Measurements from ENCODE around the gene MGLL. TPM values are rescaled to one million over a fixed set of nuclear protein-coding genes. Genes with fewer than 3 reads are reported as not detected.

The MGLL gene
- total RNA-seq, 1 donor from 2014 or later: 12.5 TPM

DNA sequence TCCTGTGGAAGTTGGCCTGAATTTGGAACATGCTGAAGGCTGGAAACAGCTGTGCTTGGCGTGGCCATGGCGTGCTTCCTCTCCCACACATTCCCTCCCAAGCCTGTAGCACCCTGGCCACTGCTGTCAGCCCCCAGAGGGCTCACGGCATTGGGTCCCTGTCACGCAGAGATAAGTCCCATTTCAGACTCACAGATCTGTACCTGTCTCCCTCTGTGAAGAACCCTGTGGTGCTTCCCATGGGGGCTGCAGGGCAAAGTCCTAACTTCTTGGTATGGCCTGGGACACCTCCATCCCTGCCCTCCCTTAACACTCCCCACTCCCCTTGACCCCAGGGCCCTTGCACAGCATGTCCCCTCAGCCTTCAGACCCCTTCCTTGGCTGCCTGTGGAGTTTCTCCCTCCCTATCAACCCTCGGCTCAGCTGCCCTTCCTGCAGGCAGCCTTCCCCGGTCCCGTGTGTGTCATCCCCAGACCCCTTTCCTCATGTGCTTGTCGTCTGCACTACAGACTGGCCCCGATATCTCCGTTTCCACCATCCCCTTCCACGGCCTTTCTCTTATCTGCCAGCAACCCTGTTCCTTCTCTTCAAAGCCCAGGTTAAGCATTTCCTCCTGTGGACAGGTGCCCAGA, 120.9 kb downstream of the MGLL start:
- Histone ChIP-seq H3K36me3 (ENCODE audit: control insufficient read depth in 3 of 3, insufficient read depth in 3 of 3, low read length in 3 of 3) (peaks cover 0 to 3% (median 3%) of the 10 kb centered on the region in 3 donors), H3K4me1 (ENCODE audit: control insufficient read depth in 3 of 3, insufficient read depth in 3 of 3, low read length in 3 of 3) (peaks cover 62 to 72% (median 71%) of the 10 kb centered on the region in 3 donors), H3K27ac (ENCODE audit: low read depth, low read length) (peak overlapping the region; percentile 95), H3K9me3 (ENCODE audit: control insufficient read depth in 3 of 3, low read length in 3 of 3) (no peaks in the 10 kb centered on the region), H3K27me3 (ENCODE audit: control insufficient read depth in 3 of 3, insufficient read depth in 3 of 3, low read length in 3 of 3) (no peaks in the 10 kb centered on the region), H3K4me3 (ENCODE audit: low read length in 3 of 3) (peak overlapping the region in 1 of 3 donors; percentile 29), H3K9ac (ENCODE audit: low read depth in 1 of 3, low read length in 3 of 3) (peak overlapping the region; percentile 6 to 64 (median 52))

DNA sequence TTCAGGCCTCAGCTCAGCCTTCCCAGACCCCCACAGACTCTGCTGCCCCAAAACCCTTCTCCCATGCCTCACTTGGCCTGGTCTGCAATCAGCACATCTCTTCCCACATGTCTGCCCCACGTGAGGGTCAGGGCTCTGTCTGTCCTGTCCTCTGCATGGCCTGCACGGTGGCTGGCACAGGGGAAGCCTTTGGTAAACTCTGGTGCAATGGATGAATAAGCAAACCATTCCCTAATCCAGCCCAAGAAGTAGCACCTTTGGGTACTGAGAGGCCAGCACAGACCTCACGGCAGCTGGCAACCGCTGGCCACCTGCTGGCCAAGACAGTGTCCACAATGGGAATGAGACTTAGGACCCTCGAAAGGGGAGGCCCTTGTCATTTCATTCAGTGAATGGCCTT, 121.9 kb downstream of the MGLL start:
- Histone ChIP-seq H3K4me1 (ENCODE audit: control insufficient read depth in 3 of 3, insufficient read depth in 3 of 3, low read length in 3 of 3) (peaks cover 62 to 70% (median 66%) of the 10 kb centered on the region in 3 donors), H3K9ac (ENCODE audit: low read depth in 1 of 3, low read length in 3 of 3) (peak overlapping the region in 1 of 3 donors; percentile 69), H3K27me3 (ENCODE audit: control insufficient read depth in 3 of 3, insufficient read depth in 3 of 3, low read length in 3 of 3) (no peaks in the 10 kb centered on the region), H3K4me3 (ENCODE audit: low read length in 3 of 3) (no peak overlapping the region), H3K9me3 (ENCODE audit: control insufficient read depth in 3 of 3, low read length in 3 of 3) (no peaks in the 10 kb centered on the region), H3K36me3 (ENCODE audit: control insufficient read depth in 3 of 3, insufficient read depth in 3 of 3, low read length in 3 of 3) (peaks cover 0 to 3% (median 0%) of the 10 kb centered on the region in 3 donors), H3K27ac (ENCODE audit: low read depth, low read length) (peak overlapping the region; percentile 95)

DNA sequence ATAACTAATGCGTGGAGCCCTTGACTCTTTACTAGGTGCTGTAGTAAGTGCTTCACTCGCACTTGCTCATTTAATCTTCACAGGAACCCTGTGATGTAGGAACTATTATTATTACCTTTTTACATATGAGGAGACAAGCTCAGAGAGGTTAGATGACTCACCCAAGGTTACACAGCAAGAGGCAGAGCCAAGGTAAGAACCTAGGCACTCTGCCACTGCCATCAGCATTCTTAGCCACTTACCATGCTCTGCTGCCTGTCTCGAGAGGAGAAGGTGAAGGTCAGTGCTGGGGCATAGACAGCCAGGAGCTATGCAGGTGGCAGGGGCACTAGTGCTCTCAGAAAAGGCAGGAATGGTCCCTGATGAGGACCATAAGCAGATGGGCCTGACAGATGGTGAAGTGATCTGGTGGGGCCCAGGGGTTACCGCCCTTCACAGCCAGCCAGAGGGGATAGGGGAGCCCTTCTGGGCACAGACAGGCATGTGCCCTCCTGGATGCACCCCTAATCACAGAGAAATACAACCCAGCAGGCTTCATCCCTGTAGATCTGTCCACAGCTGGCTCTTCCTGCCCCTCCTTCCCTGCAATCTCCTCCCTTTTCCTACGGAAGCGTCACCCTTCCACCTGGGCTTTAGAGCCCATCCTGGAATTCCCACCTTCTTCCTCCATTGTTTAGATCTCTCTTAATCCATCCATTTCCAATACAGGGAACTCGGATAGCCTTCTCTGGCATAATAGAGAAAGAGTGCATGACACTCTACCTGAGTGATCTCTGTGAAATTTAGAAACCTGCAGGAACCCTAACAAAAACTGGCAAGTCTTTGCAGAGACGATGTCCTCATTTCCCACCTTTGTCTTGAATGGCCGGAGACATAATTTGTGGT, 122.7 kb downstream of the MGLL start:
- Histone ChIP-seq H3K27me3 (ENCODE audit: control insufficient read depth in 3 of 3, insufficient read depth in 3 of 3, low read length in 3 of 3) (no peaks in the 10 kb centered on the region), H3K36me3 (ENCODE audit: control insufficient read depth in 3 of 3, insufficient read depth in 3 of 3, low read length in 3 of 3) (peaks cover 0 to 5% (median 3%) of the 10 kb centered on the region in 3 donors), H3K9me3 (ENCODE audit: control insufficient read depth in 3 of 3, low read length in 3 of 3) (no peaks in the 10 kb centered on the region), H3K4me3 (ENCODE audit: low read length in 3 of 3) (no peak overlapping the region), H3K27ac (ENCODE audit: low read depth, low read length) (peak overlapping the region; percentile 95), H3K9ac (ENCODE audit: low read depth in 1 of 3, low read length in 3 of 3) (peak overlapping the region in 2 of 3 donors; percentile 12 to 91), H3K4me1 (ENCODE audit: control insufficient read depth in 3 of 3, insufficient read depth in 3 of 3, low read length in 3 of 3) (peaks cover 66 to 74% (median 72%) of the 10 kb centered on the region in 3 donors)

DNA sequence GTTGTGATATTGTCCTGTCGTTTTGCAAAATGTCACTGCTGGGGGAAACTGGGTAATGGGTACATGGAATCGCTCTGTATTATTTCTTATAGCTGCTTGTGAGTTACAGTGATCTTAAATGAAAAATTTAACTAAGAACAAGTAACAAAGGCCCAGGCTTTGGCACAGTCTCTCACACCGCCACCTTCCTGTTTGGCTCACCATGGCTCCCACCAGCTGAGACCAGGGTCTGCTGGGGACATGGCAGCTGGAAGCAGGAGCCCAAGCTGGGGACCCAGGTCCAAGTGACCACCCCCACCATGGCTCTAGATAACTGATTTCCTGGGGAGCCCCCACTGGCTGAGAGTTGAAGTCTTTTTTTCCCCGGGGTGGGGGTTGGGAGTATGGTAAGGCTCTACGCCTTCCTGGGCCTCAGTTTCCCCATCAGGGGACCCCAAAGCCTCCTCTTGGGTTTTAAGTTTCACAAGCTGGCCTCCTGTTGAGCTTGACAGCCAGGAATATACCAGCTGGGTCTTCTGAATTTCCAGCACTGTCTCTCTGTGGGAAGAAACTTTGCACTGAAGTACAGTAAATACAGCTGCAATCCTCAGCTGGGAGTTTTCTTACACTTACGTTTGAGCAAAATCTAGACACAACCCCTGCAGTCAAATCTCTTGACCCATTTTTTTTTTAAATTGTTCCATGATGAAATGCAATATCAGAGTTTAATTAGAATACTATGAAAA, 123.5 kb downstream of the MGLL start:
- no peaks in the 10 kb centered on the region for H3K27me3 ChIP-seq (ENCODE audit: control insufficient read depth in 3 of 3, insufficient read depth in 3 of 3, low read length in 3 of 3)
- peak overlapping the region in 2 of 3 donors; percentile 69 to 91 for H3K9ac ChIP-seq (ENCODE audit: low read depth in 1 of 3, low read length in 3 of 3)
- H3K36me3 ChIP-seq (ENCODE audit: control insufficient read depth in 3 of 3, insufficient read depth in 3 of 3, low read length in 3 of 3): peaks cover 0 to 9% (median 3%) of the 10 kb centered on the region in 3 donors
- no peaks in the 10 kb centered on the region for H3K9me3 ChIP-seq (ENCODE audit: control insufficient read depth in 3 of 3, low read length in 3 of 3)
- H3K4me3 ChIP-seq (ENCODE audit: low read length in 3 of 3): no peak overlapping the region
- peaks cover 66 to 80% (median 75%) of the 10 kb centered on the region in 3 donors for H3K4me1 ChIP-seq (ENCODE audit: control insufficient read depth in 3 of 3, insufficient read depth in 3 of 3, low read length in 3 of 3)
- peak overlapping the region; percentile 95 for H3K27ac ChIP-seq (ENCODE audit: low read depth, low read length)

DNA sequence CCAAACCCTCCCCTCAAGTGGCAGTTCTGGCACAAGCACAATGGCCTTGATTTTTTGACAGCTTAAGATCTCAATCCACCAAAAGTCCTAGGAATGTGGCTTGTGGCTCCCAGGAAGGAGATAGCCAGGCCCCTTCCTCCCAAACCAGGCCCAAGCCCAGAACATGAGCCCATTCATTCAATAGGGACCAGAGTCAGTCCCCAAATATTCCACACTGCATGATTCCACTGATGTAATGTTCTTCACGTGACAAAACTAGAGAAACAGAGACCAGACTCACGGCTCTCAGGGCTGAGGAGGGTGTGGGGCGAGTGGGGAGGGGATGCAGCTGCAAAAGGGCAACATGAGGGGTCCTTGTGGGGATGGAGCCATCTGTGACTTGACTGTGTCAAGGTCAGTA, 124.0 kb downstream of the MGLL start:
- Histone ChIP-seq H3K27ac (ENCODE audit: low read depth, low read length) (peak overlapping the region; percentile 95), H3K4me1 (ENCODE audit: control insufficient read depth in 3 of 3, insufficient read depth in 3 of 3, low read length in 3 of 3) (peaks cover 66 to 83% (median 75%) of the 10 kb centered on the region in 3 donors), H3K9ac (ENCODE audit: low read depth in 1 of 3, low read length in 3 of 3) (peak overlapping the region; percentile 69 to 91 (median 75))

DNA sequence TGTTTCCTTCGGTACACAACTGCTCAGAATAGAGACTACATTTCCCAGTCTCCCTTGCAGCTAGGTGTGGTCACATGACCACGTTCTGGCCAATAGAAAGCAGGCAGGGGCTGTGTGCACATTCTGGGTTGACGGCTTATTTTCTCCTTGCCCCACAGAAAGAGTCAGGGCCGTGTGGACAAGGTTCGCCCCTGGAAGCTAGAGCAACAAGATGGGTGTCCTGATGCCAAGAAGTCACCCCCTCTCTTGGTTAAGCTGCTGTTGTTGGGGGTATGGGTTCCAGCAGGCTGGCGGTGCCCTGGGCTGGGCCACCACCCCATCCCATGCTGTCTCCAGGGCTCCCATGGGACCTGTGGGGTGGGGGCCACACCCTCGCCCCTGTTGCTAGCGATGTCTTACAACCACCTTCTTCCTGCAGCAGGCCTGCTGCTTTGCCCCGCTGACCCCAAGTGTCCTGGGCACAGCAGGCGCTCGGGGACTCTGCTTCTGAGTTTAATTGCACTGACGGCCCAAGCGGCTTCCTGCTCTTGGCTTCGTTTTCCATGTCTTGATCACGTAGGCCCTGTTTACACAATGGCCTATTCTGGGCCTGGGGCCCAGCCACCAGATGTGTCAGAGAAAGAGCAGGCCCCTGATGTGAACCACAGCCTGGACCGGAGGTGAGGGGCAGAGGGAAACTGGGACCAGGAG, 124.6 kb downstream of the MGLL start:
- H3K9me3 ChIP-seq (ENCODE audit: control insufficient read depth in 3 of 3, low read length in 3 of 3): no peaks in the 10 kb centered on the region
- H3K4me1 ChIP-seq (ENCODE audit: control insufficient read depth in 3 of 3, insufficient read depth in 3 of 3, low read length in 3 of 3): peaks cover 61 to 84% (median 70%) of the 10 kb centered on the region in 3 donors
- peaks cover 9 to 19% (median 12%) of the 10 kb centered on the region in 3 donors for H3K36me3 ChIP-seq (ENCODE audit: control insufficient read depth in 3 of 3, insufficient read depth in 3 of 3, low read length in 3 of 3)
- H3K9ac ChIP-seq (ENCODE audit: low read depth in 1 of 3, low read length in 3 of 3): peak overlapping the region; percentile 75 to 91 (median 88)
- peak overlapping the region; percentile 71 to 81 (median 76) for H3K4me3 ChIP-seq (ENCODE audit: low read length in 3 of 3)
- peak overlapping the region; percentile 95 for H3K27ac ChIP-seq (ENCODE audit: low read depth, low read length)
- H3K27me3 ChIP-seq (ENCODE audit: control insufficient read depth in 3 of 3, insufficient read depth in 3 of 3, low read length in 3 of 3): no peaks in the 10 kb centered on the region

More for the DNA sequence above, 124.0 kb downstream of the MGLL start:
- peaks cover 3 to 14% (median 6%) of the 10 kb centered on the region in 3 donors for H3K36me3 ChIP-seq (ENCODE audit: control insufficient read depth in 3 of 3, insufficient read depth in 3 of 3, low read length in 3 of 3)
- no peaks in the 10 kb centered on the region for H3K27me3 ChIP-seq (ENCODE audit: control insufficient read depth in 3 of 3, insufficient read depth in 3 of 3, low read length in 3 of 3)
- no peaks in the 10 kb centered on the region for H3K9me3 ChIP-seq (ENCODE audit: control insufficient read depth in 3 of 3, low read length in 3 of 3)
- H3K4me3 ChIP-seq (ENCODE audit: low read length in 3 of 3): peak overlapping the region in 2 of 3 donors; percentile 71 to 81

DNA sequence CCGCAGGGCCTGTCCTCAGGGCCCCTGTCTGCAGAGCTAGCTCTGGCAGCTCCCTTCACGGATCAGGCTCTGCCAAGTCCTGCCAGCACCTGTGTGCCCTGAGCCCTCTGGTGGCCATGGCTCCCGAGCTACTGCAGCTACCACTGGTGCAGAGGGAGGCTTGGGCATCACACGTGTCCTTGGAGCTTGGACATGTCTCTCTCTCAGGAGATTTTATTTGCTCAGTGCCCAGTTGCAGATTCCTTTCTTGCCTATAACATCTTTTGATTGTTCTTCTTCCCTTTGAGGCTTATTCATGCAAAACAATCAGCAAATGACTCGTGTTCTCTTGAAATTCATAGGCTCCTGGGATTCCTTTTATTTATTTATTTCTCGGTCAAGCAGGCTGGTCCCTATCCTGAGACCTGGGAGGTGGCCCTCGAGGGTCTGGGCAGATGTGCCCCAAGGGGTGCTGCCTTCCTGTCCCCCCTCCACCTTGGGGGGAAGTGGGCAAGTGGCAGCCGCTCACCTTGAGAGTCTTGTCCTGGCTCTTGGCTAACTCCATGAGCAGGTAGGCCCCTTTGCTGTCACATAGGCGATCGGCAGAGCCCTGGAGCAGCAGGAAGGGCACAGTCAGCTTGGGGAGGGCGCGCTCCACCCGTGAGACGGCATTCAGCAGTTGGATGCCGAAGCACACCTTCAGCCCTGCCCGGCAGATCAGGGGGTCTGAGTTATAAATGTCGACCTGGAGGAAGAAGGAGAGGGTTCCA, 127.7 kb downstream of the MGLL start:
- H3K4me3 ChIP-seq (ENCODE audit: low read length in 3 of 3): no peak overlapping the region
- peak overlapping the region in 1 of 3 donors; percentile 25 for H3K9ac ChIP-seq (ENCODE audit: low read depth in 1 of 3, low read length in 3 of 3)
- no peak overlapping the region for H3K27ac ChIP-seq (ENCODE audit: low read depth, low read length)
- H3K27me3 ChIP-seq (ENCODE audit: control insufficient read depth in 3 of 3, insufficient read depth in 3 of 3, low read length in 3 of 3): no peaks in the 10 kb centered on the region
- H3K9me3 ChIP-seq (ENCODE audit: control insufficient read depth in 3 of 3, low read length in 3 of 3): no peaks in the 10 kb centered on the region
- peaks cover 10 to 33% (median 26%) of the 10 kb centered on the region in 3 donors for H3K36me3 ChIP-seq (ENCODE audit: control insufficient read depth in 3 of 3, insufficient read depth in 3 of 3, low read length in 3 of 3)
- peaks cover 50 to 66% (median 62%) of the 10 kb centered on the region in 3 donors for H3K4me1 ChIP-seq (ENCODE audit: control insufficient read depth in 3 of 3, insufficient read depth in 3 of 3, low read length in 3 of 3)

DNA sequence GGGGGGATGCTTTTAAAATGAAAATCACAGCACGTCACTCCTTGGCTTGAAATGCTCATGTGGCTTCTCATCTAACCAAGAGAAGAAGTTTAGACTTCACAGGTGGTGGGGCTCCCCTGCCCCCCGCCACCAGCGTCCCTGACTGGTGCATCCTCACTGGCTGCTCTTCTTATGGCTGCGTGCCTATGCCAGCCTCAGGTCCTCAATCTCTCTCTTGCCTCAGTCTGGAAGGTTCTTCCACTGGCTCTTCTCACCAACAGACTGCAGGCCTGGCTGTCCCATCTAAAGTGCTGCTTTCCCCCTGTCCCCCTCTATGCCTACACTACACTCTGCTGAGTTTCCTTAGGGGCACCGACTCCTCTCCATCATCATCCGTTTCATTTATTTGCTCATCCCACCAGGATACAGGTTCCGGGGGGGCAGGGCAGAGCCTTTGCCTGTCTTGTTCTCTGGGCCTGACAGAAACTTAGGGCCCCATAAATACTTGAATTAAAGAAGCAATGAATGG, 128.9 kb downstream of the MGLL start:
- Histone ChIP-seq H3K9ac (ENCODE audit: low read depth in 1 of 3, low read length in 3 of 3) (no peak overlapping the region), H3K27ac (ENCODE audit: low read depth, low read length) (no peak overlapping the region), H3K4me3 (ENCODE audit: low read length in 3 of 3) (no peak overlapping the region), H3K4me1 (ENCODE audit: control insufficient read depth in 3 of 3, insufficient read depth in 3 of 3, low read length in 3 of 3) (peaks cover 50 to 66% (median 62%) of the 10 kb centered on the region in 3 donors), H3K9me3 (ENCODE audit: control insufficient read depth in 3 of 3, low read length in 3 of 3) (no peaks in the 10 kb centered on the region), H3K36me3 (ENCODE audit: control insufficient read depth in 3 of 3, insufficient read depth in 3 of 3, low read length in 3 of 3) (peaks cover 10 to 33% (median 26%) of the 10 kb centered on the region in 3 donors), H3K27me3 (ENCODE audit: control insufficient read depth in 3 of 3, insufficient read depth in 3 of 3, low read length in 3 of 3) (no peaks in the 10 kb centered on the region)

Data from skeletal muscle tissue (tissue), 4 donors.